Esophagus mucosa (tissue), 1 donor: ENCODE measurements around the gene ADPRM. TPM values are rescaled to one million over a fixed set of nuclear protein-coding genes. Genes with fewer than 3 reads are reported as not detected.
"Not testable (repeated sequence)": the region's sequence is repeated elsewhere in the genome, so short reads cannot be mapped to it uniquely, and the experiment has no call there.

Experiments used
- ATAC-seq: fragments of 200-7000 bp; cut with Tn5 transposase; one replicate; pipeline ENCODE4 v1.9.1; 2020
- total RNA-seq: library from RNA; stranded (reverse); gene quantifications from one replicate; pipeline ENCODE4 v1.2.4, GENCODE V29; 2023
- donor health status: DM: yes; HTN: yes; CAD: no.

Gene ADPRM, protein sequence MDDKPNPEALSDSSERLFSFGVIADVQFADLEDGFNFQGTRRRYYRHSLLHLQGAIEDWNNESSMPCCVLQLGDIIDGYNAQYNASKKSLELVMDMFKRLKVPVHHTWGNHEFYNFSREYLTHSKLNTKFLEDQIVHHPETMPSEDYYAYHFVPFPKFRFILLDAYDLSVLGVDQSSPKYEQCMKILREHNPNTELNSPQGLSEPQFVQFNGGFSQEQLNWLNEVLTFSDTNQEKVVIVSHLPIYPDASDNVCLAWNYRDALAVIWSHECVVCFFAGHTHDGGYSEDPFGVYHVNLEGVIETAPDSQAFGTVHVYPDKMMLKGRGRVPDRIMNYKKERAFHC
- total RNA-seq = 4.5 TPM

GRCh38 chr17:10697092-10698081 is at the start of gene ADPRM, which contains the start of gene SCO1:
Gene ADPRM, plus strand, starts transcription at chr17:10697594. Its CDS starts 7,333 bp downstream, at chr17:10704927.
Gene SCO1, minus strand, starts transcription at chr17:10697533. Its CDS starts 26 bp downstream, at chr17:10697507.
- ATAC-seq = peak; percentile 99

- no peak for ATAC-seq
Measured at GRCh38 chr17:10648381-10648780, 49.0 kb upstream of the ADPRM start.

- ATAC-seq = no peak
Measured at GRCh38 chr17:10648956-10649355, 48.4 kb upstream of the ADPRM start.

DNA sequence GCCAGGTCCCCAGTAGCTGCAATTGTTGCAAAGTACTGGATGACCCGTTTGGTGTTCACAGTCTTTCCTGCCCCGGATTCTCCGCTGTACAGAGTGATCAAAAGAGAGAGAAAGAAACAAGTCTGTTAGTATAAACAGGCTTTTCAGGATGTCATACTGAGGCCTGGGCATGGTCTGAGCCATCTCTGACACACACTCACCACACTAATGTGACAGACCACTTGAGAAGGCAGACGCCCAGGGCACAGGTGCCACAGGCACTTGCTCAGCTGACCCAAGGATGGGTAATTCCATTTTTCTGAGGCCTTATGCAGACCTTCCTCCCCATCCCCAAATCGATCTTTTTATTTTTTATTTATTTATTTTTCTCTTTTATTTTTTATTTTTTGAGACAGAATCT is 47.8 kb upstream of the ADPRM start:
- ATAC-seq = no peak

GRCh38 chr17:10651927-10652326 is 45.5 kb upstream of the ADPRM start:
- ATAC-seq = no peak

DNA sequence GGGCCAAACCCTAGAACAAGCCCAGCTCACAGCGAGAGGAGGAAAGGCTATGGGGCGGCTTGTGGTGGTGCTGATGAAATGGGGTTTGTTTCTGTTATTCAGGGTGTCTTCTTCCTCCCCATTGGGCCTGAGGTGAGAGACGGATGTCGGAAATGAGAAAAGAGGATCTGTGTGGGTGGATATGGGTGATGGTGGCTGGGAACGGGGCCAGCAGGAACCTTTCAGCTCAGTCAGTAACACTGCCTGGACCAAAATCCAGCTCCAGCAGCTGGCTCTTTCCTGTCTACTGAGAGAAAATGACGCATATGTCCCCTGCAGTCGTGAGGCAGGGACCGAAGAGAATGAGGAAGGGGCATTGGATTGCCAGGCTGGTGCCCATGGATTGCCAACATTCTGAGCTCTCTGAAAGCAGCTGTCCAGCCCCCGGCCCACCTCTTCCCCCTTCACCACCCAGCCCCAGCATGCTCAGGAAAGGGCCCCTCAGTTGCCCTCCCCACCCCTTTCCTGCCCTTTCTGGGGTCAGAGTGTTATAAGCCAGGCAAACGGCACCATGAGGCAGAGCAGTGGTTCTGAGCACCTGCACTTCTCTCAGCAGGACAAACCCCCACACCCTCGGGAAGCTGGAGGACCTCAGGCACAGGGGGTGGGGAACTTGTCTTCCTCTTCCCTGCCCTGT is 44.3 kb upstream of the ADPRM start:
- no peak for ATAC-seq

DNA sequence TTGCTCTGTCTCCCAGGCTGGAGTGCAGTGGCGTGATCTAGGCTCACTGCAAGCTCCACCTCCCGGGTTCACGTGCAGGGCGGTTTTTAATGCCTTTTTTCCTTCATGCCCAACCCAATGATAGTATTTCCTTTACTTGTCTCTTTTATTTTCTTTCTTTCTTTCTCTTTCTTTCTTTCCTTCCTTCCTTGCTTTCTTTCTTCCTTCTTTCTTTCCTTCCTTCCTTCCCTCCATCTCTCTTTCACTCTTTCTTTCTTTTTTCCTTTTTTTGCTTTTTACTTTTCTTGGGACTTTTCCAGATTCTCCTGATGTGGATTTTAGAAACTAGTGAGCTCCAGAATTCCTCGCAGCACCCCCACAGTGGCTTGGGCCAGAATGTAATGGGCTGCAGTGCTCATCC is 43.4 kb upstream of the ADPRM start:
- no peak for ATAC-seq

DNA sequence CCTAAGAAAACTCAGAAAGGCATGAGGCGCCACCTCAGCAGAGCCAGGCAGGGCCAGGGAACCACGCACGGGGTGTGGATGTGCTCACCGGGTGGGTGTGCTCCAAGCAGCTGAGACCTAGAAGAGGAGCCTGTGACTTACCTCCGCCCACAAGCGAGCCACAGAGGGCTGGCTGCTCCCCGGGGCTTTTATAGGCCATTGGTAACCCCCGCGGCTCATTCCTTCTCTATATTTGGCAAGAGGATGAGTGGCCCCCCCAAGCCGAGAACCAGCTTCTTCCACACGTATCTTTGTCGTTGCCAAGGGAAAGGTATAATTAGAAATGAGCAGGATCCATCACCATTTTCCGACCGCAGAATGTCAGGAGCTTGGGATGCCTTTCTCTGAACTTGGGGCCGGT is 40.2 kb upstream of the ADPRM start, which contains the start of gene MYH3:
Gene MYH3 (minus strand): TSS at position 162 of the 400 bp plus-strand sequence. CDS start 2,245 bp downstream, outside the sequence.
- ATAC-seq = no peak

- ATAC-seq = no peak
Measured at GRCh38 chr17:10657879-10658278, 39.5 kb upstream of the ADPRM start.

GRCh38 chr17:10661437-10661836 is 36.0 kb upstream of the ADPRM start:
- ATAC-seq = no peak

- no peak for ATAC-seq
Measured at GRCh38 chr17:10663231-10663630, 34.2 kb upstream of the ADPRM start.

DNA sequence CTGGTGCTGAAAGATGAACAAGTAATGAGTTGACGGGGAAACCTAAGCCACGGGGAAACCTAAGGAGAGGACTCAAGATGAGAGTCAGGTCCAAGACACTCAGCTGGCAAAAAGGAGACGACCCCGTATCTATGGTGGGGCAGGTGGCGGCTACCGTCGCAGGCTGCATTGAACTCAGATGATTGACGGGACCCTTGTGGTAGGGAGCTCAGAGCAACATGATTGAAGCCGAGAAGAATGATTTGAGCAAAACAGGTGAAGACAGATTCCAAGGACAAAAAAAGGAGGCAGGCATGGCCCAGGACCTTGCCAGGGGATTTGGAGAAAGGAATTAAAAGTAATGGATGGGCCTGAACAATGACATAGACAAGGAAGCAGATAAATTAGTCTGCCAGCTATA is 32.8 kb upstream of the ADPRM start:
- no peak for ATAC-seq

DNA sequence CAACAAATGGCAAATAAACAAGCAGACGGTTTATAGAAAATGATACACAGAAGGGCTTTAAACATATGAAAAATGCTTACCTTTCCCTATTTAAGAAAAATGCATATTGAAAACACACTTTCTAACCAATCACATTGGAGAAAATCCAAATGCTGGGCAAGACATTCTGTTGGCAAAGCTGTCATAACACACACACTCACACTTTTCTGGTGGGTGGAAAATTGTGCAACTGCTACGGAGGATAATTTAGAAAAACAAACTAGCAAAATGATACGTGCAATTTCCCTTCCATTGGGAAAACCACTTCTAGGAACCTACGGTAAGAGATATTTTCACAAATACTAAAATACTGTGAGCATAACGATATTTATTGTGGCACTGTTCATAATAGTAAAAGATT is 30.5 kb upstream of the ADPRM start:
- ATAC-seq = no peak

DNA sequence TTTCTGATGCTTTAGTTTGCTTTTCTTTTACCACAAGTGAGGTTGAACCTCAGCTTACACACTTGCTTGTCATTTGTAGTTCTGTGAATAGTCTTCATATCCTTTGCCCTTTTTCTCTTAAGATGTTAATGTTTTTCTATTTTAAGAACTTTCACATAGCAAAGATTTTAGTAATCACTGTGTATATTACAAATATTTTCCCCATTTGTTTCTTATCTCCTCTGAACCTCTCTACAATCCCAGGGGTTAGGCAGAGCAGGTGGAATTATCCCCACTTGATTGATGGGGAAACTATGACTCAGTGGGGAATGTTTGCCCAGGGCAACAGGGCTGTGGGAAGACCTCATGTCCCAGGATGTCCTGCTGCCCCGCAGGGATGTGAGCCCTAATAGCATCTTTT is 28.6 kb upstream of the ADPRM start:
- ATAC-seq = no peak

DNA sequence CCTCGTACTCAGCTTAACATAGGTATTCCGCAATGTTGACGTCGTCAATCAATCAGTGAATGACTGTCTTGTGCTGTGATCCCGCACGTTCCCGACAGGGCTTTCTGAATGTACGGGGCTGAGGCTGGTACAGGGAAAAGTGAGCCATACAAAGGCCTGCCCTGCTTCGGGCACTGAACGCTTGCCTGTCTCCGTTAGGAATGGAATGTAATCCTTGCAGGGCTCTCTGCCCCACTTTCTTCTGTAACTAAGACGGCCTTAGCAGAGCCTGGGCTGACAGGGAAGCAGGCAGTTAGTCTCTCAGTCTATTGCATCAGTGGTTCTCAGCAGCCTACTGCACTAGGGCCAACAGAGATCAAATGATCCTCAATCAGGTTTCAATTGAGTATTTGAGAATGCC is 24.1 kb upstream of the ADPRM start:
- ATAC-seq = no peak

GRCh38 chr17:10674704-10675103 is 22.7 kb upstream of the ADPRM start:
- no peak for ATAC-seq

DNA sequence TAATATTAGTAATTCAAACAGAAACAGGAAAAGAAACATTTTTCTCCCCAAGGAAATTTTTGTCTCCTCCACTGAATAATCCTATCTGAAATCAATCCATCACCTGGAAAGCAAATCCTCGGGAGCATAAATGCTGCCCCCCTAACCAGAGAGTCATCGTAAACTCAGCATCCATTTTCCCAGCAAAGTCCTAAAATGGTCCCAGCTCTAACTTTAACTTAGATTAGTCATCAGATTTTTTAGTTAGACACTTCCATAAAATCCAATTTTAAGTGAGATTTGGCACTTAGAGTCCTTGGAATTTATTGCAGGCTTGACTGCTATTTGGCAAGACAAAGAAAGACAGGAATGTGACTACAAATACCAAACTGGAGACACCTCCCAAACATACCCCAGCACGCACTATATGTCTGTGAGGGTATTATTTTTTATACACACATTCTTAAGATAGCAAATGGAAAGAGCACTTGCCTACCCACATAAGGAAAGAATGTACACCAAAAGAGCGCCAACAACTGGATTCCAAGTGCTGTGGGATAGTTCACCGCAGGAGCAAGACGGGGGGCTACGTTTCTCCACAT is 15.4 kb upstream of the ADPRM start:
- no peak for ATAC-seq

DNA sequence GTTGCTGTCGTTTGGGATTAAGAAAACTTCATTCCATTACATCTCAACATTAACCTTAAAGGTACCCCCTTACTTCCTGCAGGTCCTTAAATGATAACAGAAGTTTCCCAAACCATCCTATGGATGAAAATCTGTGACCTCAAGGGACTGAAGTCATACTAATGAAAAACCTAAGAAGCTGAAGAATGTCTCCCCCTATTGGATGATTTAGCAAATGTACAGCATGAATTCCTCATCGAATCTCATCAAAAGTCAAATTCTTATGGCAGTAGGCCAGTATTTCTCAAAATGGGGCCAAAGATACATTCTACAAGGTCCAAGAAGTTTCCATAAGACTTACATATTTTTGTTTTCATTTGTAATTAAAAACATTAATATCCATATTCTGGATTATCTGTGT is 13.5 kb upstream of the ADPRM start:
- ATAC-seq = no peak

DNA sequence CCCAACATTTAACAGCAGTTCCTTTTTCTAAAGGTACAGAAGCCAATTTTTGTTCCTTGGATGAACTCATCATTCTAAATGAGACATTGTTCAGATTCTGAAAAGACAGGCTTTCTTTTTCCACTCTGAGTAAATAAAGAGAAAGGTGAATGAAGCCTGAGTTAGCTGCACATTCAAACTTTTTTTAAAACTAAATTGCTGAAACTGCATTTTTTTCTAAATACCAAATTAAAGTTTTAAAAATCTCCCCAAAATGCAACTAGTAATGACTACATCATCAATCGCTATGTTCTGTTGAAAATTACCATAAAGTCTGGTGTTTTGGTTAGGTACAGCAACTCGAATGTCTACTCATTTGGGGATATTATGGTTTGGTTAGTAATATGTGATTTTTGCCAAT is 9.9 kb upstream of the ADPRM start:
- ATAC-seq = no peak

- not testable (repeated sequence) for ATAC-seq
Measured at GRCh38 chr17:10695875-10696407, 1.5 kb upstream of the ADPRM start.

- ATAC-seq = no peak
Measured at GRCh38 chr17:10698096-10698818, 863 bp downstream of the ADPRM start.
